Motor neuron (in vitro differentiated cells): ENCODE data around the gene PRKACG. TPM values are rescaled to one million over a fixed set of nuclear protein-coding genes. Genes with fewer than 3 reads are reported as not detected.
"Not testable (repeated sequence)": the region's sequence is repeated elsewhere in the genome, so short reads cannot be mapped to it uniquely, and the experiment has no call there.

ENCODE experiments used
- ATAC-seq, 8 experiments: fragments of 200-7000 bp; cut with Tn5 transposase; replicated peaks in 6 of 8; 2 replicates each; pipeline ENCODE4 v1.8.0; 2021; ENCODE audit warnings: mild to moderate bottlenecking in 8 of 8, moderate library complexity in 8 of 8
- H3K27ac ChIP-seq, 2 donors: fragments of 250-450 bp; sonication (Bioruptor Pico); 2 replicates each; pipeline ENCODE4 v1.9.0; 2021; ENCODE audit warnings: antibody characterized with exemption in 2 of 2, mild to moderate bottlenecking in 2 of 2, moderate library complexity in 1 of 2
- H3K4me1 ChIP-seq, 2 donors: fragments of 250-450 bp; sonication (Bioruptor Pico); replicated peaks in 1 of 2; 2 replicates each; pipeline ENCODE4 v1.6.1; 2021; ENCODE audit warnings: antibody characterized with exemption in 2 of 2, mild to moderate bottlenecking in 2 of 2, moderate library complexity in 1 of 2
- H3K4me3 ChIP-seq, 5 donors: fragments of 250-450 bp; sonication (Bioruptor Pico); 2 replicates each; pipeline ENCODE4 v1.9.0; 2021; ENCODE audit warnings: antibody characterized with exemption in 5 of 5, mild to moderate bottlenecking in 5 of 5, moderate library complexity in 4 of 5
- WGBS, 10 experiments: fragments of 450-650 bp; shearing (Covaris generic); methylation state at CpG; one replicate each; pipeline ENCODE4 v1.0.0; 2022; 5-methylcytosine and 5-hydroxymethylcytosine counted together
- in situ Hi-C, 9 experiments: fragments of 400-800 bp; cut with MboI; loops; one replicate each; pipeline ENCODE4 v1.15.0; 2021; ENCODE audit warnings: low sequenced_read_pairs in 9 of 9, low pct_unique_long_range_greater_than_20kb in 2 of 9; ENCODE audit not compliant: unreplicated experiment in 9 of 9
- total RNA-seq, 8 experiments: library from RNA; unstranded; fragments of 300-600 nt; gene quantifications; 2 replicates each; pipeline versions ENCODE4 v1.2.3 to v1.2.4, GENCODE V29; 2022

The PRKACG gene
- under 1 TPM in 3 of 8 experiments, not detected in 5; 0.13 to 0.33 (median 0.28) TPM for total RNA-seq

- ATAC-seq, result no peak
- in situ Hi-C loops, result loop anchor here in 4 of 9 experiments (25.0 kb wide), 3 partner anchors 102 to 427 kb away; partner anchors contain the start of gene PIP5K1B (in 1 of the 4)
- no peak within 1 kb of the TSS for H3K4me3 ChIP-seq
These were observed at the start of gene PRKACG for GRCh38 chr9:69014013-69014412. Gene PRKACG (minus strand): TSS chr9:69014113. CDS start chr9:69014092, 21 bp downstream.

GRCh38 chr9:69062195-69062594, 48.3 kb upstream of the PRKACG start:
- H3K4me3 ChIP-seq, result no peak overlapping the region
- H3K27ac ChIP-seq, result no peak overlapping the region
- ATAC-seq, result no peak
- H3K4me1 ChIP-seq, result no peaks in the 10 kb centered on the region
- WGBS, 10 experiments, result 90 to 100% (median 100%) methylated on average over 2 to 5 of the region's 5 CpGs; no CpG with 5 or more reads in 2 of the 10 experiments
- in situ Hi-C loops, result loop anchor here in 4 of 9 experiments (10.0 to 25.0 kb wide), 2 partner anchors 125 to 133 kb away; no protein-coding TSS in a partner anchor

More at GRCh38 chr9:69014013-69014412, at the start of gene PRKACG:
- Histone ChIP-seq H3K27ac (no peak within 1 kb of the TSS), H3K4me1 (no peaks in the 10 kb centered on the region)
- WGBS, 10 experiments, result no CpG with 5 or more reads among the region's 29 CpGs

- 33 to 80% (median 40%) methylated on average over 1 of the region's 1 CpG; no CpG with 5 or more reads in 7 of the 10 experiments for WGBS, 10 experiments
- Histone ChIP-seq H3K27ac (no peak overlapping the region), H3K4me1 (no peaks in the 10 kb centered on the region), H3K4me3 (no peak overlapping the region)
- ATAC-seq, result no peak
- in situ Hi-C loops, result loop anchor here in 4 of 9 experiments (10.0 to 25.0 kb wide), 2 partner anchors 127 to 134 kb away; no protein-coding TSS in a partner anchor
These were observed 46.9 kb upstream of the PRKACG start for GRCh38 chr9:69060766-69061165.

DNA sequence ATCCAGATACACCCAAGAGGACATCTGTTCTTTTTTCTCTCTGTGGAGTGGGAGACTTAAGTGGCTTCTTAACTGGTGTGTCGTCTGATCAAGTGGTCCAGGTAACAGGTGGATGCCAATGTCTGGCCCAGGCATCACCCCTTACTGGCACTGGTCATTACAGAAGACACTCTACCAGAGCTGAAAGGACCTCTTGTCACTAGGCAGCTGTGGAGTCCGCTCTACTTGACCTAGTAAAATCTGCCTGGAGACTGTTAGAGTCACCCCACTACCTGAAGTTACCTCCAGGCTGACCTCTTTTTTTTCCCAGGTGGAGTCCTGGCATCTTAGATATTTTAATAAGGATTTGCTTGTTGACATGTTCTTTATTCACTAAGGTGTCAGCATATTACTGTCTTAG, 44.2 kb upstream of the PRKACG start:
- in situ Hi-C loops, result loop anchor here in 5 of 9 experiments (10.0 to 25.0 kb wide), 2 partner anchors 129 to 137 kb away; no protein-coding TSS in a partner anchor
- 20 to 100% (median 100%) methylated on average over 1 to 2 of the region's 2 CpGs; no CpG with 5 or more reads in 2 of the 10 experiments for WGBS, 10 experiments
- Histone ChIP-seq H3K4me3 (no peak overlapping the region), H3K27ac (no peak overlapping the region), H3K4me1 (no peaks in the 10 kb centered on the region)
- ATAC-seq, result no peak

- ATAC-seq, result peak in 4 of 8 experiments; percentile 67 to 98 (median 98)
- Histone ChIP-seq H3K4me3 (no peak overlapping the region), H3K27ac (no peak overlapping the region), H3K4me1 (no peaks in the 10 kb centered on the region)
- 0 to 100% (median 67%) methylated on average over 1 to 2 of the region's 4 CpGs; no CpG with 5 or more reads in 3 of the 10 experiments for WGBS, 10 experiments
- in situ Hi-C loops, result loop anchor here in 5 of 9 experiments (10.0 to 25.0 kb wide), 2 partner anchors 131 to 138 kb away; no protein-coding TSS in a partner anchor
These were observed 42.4 kb upstream of the PRKACG start for GRCh38 chr9:69056191-69056815.

DNA sequence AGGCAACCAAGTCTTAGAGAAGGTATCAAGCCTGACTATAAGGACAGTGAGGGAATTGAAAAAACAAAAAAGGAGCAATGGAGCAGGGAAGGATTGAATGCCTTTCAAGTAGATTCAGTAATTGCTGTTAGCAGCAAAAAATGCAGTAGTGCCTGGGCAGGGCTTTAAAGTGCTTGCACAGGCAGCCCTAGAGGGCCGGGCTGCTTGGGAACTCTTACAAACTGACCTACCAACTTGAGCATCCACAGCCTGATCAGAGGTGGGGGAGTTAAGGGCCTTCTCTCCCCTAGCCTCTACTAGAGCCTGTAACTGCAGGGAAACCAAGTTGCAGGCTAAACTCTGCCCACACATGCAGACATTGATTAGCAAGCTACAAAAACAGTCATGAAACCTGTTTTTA, 41.1 kb upstream of the PRKACG start:
- no peaks in the 10 kb centered on the region for H3K4me1 ChIP-seq
- in situ Hi-C loops, result loop anchor here in 5 of 9 experiments (10.0 to 25.0 kb wide), 2 partner anchors 132 to 140 kb away; no protein-coding TSS in a partner anchor
- no peak overlapping the region for H3K4me3 ChIP-seq
- no peak overlapping the region for H3K27ac ChIP-seq
- peak in 1 of 8 experiments; percentile 3 for ATAC-seq
- 71 to 100% (median 88%) methylated on average over 1 of the region's 1 CpG; no CpG with 5 or more reads in 7 of the 10 experiments for WGBS, 10 experiments

DNA sequence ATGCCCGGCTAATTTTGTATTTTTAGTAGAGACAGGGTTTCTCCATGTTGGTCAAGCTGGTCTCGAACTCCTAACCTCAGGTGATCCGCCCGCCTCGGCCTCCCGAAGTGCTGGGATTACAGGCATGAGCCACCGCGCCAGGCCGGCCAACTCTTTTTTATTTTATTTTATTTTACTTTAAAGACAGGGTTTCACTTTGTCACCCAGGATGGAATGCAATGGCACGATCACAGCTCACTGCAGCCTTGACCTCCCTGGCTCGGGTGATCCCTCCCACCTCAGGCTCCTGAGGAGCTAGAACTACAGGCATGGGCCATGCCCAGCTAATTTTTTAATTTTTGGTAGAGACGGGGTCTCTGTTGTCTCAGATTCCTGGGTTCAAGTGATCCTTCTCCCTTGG, 37.0 kb upstream of the PRKACG start:
- H3K27ac ChIP-seq, H3K4me1 ChIP-seq, H3K4me3 ChIP-seq, ATAC-seq: not testable (repeated sequence)
- in situ Hi-C loops, result loop anchor here in 5 of 9 experiments (10.0 to 25.0 kb wide), 2 partner anchors 136 to 144 kb away; no protein-coding TSS in a partner anchor
- WGBS, 10 experiments, result 100% methylated on average over 1 to 7 of the region's 12 CpGs; no CpG with 5 or more reads in 5 of the 10 experiments

GRCh38 chr9:69049094-69049493, 35.2 kb upstream of the PRKACG start:
- in situ Hi-C loops, result no loop called here
- Histone ChIP-seq H3K4me1 (peaks cover 9% of the 10 kb centered on the region in 2 donors), H3K27ac (no peak overlapping the region), H3K4me3 (no peak overlapping the region)
- ATAC-seq, result peak in 1 of 8 experiments; percentile 46
- WGBS, 10 experiments, result 70 to 100% (median 90%) methylated on average over 2 to 6 of the region's 6 CpGs; no CpG with 5 or more reads in 4 of the 10 experiments

- 80 to 100% (median 100%) methylated on average over 1 to 2 of the region's 4 CpGs; no CpG with 5 or more reads in 6 of the 10 experiments for WGBS, 10 experiments
- no peak for ATAC-seq
- in situ Hi-C loops, result no loop called here
- Histone ChIP-seq H3K27ac (no peak overlapping the region), H3K4me1 (peaks cover 9 to 11% of the 10 kb centered on the region in 2 donors), H3K4me3 (no peak overlapping the region)
These were observed 33.5 kb upstream of the PRKACG start for GRCh38 chr9:69047371-69047770.

- no peak for ATAC-seq
- in situ Hi-C loops, result no loop called here
- Histone ChIP-seq H3K4me3 (no peak overlapping the region), H3K4me1 (peaks cover 9 to 11% of the 10 kb centered on the region in 2 donors), H3K27ac (no peak overlapping the region)
- WGBS, 10 experiments, result 38 to 94% (median 67%) methylated on average over 1 to 4 of the region's 4 CpGs; no CpG with 5 or more reads in 3 of the 10 experiments
These were observed 32.8 kb upstream of the PRKACG start for GRCh38 chr9:69046723-69047122.

GRCh38 chr9:69045821-69046220, 31.9 kb upstream of the PRKACG start:
- no peak for ATAC-seq
- Histone ChIP-seq H3K4me1 (peaks cover 9 to 11% of the 10 kb centered on the region in 2 donors), H3K27ac (no peak overlapping the region), H3K4me3 (no peak overlapping the region)
- WGBS, 10 experiments, result 23 to 100% (median 56%) methylated on average over 1 to 3 of the region's 4 CpGs
- in situ Hi-C loops, result no loop called here

DNA sequence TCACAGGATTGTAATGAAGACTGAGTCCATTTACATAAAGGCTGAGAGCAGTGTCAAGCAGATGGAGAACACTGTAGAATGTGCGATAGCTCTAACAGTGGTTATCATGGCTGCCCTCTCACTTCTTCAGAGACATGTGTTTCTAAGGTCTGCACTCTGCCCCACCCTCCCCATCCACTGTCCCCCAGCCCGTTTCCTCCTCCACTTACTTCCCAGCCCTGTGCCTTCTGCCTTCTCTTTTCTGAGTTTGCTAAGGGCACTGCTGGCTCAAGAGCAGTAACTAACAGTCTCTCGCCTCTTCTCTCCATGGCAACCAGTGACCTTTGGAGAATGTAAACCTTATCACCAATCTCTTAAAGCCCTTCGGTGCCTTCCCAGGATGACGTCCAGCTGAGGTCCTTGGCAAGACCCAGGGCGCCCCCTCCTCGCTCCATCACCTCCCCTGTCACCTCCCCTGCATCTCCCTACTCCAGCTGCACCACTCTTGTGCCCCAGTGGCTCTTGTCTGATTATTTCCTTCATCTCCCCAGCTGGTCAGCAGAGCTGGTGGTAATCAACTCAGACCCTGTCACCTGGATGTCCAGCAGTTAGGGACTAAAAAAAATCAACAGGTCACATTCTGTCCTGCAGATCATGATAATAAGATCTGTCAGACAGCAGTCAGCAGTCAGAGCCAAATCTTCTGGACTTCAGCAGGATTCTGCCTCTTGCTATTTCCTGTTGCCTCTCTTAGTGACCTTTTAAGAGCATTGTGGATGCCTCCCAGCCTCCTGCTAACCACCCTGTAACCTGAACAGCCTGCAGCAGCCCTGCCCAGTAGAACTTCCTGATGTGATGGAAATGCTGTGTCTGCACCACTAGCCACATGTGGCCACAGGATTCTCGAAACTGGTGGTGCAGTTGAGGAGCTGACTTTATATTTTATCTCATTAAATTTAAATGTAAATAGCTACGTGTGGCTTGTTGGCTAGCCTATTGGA, 30.6 kb upstream of the PRKACG start:
- in situ Hi-C loops, result no loop called here
- peak; percentile 42 to 97 (median 71) for ATAC-seq
- WGBS, 10 experiments, result 0 to 86% (median 41%) methylated on average over 1 to 3 of the region's 9 CpGs; no CpG with 5 or more reads in 3 of the 10 experiments
- Histone ChIP-seq H3K27ac (no peak overlapping the region), H3K4me1 (peaks cover 9 to 11% of the 10 kb centered on the region in 2 donors), H3K4me3 (no peak overlapping the region)
